HG03139 (cell line): ENCODE data around the gene DNAAF3.
"Not testable (repeated sequence)": the region's sequence is repeated elsewhere in the genome, so short reads cannot be mapped to it uniquely, and the experiment has no call there.

Source experiments
- ATAC-seq: cut with Tn5 transposase; IDR thresholded peaks from one replicate; pipeline ENCODE4 v1.9.1; 2021; ENCODE audit not compliant: unreplicated experiment

Gene DNAAF3

GRCh38 chr19:55155784-55156183 is 10.6 kb downstream of the DNAAF3 start:
- ATAC-seq = not testable (repeated sequence)

- no peak for ATAC-seq
These were observed 12.7 kb downstream of the DNAAF3 start for GRCh38 chr19:55153652-55154264.

GRCh38 chr19:55152017-55152416 is 14.4 kb downstream of the DNAAF3 start:
- no peak for ATAC-seq

GRCh38 chr19:55149078-55150003 is 17.1 kb downstream of the DNAAF3 start, which contains the start of gene TNNT1:
TSS of gene TNNT1 (minus strand) at chr19:55149206. CDS start at chr19:55147157, 2,049 bp downstream.
- ATAC-seq = no peak

GRCh38 chr19:55147545-55148251 is 18.7 kb downstream of the DNAAF3 start:
- ATAC-seq = no peak

GRCh38 chr19:55146705-55147273 is 19.6 kb downstream of the DNAAF3 start:
- no peak for ATAC-seq

- ATAC-seq = no peak
These were observed 20.2 kb downstream of the DNAAF3 start for GRCh38 chr19:55146078-55146704.

GRCh38 chr19:55145232-55145631 is 21.2 kb downstream of the DNAAF3 start:
- no peak for ATAC-seq

GRCh38 chr19:55141696-55142095 is 24.7 kb downstream of the DNAAF3 start:
- no peak for ATAC-seq

- no peak for ATAC-seq
These were observed 28.5 kb downstream of the DNAAF3 start for GRCh38 chr19:55137915-55138314.

GRCh38 chr19:55136399-55137102 is 29.9 kb downstream of the DNAAF3 start:
- ATAC-seq = no peak

GRCh38 chr19:55134736-55135135 is 31.7 kb downstream of the DNAAF3 start:
- ATAC-seq = no peak

GRCh38 chr19:55133639-55134444 is 32.6 kb downstream of the DNAAF3 start:
- no peak for ATAC-seq

GRCh38 chr19:55132453-55133129 is 33.8 kb downstream of the DNAAF3 start:
- no peak for ATAC-seq

GRCh38 chr19:55131421-55131820 is 35.0 kb downstream of the DNAAF3 start:
- ATAC-seq = no peak

GRCh38 chr19:55119053-55119452 is 47.4 kb downstream of the DNAAF3 start:
- ATAC-seq = no peak

- ATAC-seq = no peak
These were observed 47.9 kb downstream of the DNAAF3 start for GRCh38 chr19:55118401-55118991.

- peak; percentile 72 for ATAC-seq
These were observed 48.6 kb downstream of the DNAAF3 start for GRCh38 chr19:55117663-55118391.
